ENCODE measurements around the gene SPAG4. TPM values are rescaled to one million over a fixed set of nuclear protein-coding genes. Genes with fewer than 3 reads are reported as not detected.

SPAG4 gene
- total RNA-seq, 1 experiment from 2014 or later = 3.5 TPM

DNA sequence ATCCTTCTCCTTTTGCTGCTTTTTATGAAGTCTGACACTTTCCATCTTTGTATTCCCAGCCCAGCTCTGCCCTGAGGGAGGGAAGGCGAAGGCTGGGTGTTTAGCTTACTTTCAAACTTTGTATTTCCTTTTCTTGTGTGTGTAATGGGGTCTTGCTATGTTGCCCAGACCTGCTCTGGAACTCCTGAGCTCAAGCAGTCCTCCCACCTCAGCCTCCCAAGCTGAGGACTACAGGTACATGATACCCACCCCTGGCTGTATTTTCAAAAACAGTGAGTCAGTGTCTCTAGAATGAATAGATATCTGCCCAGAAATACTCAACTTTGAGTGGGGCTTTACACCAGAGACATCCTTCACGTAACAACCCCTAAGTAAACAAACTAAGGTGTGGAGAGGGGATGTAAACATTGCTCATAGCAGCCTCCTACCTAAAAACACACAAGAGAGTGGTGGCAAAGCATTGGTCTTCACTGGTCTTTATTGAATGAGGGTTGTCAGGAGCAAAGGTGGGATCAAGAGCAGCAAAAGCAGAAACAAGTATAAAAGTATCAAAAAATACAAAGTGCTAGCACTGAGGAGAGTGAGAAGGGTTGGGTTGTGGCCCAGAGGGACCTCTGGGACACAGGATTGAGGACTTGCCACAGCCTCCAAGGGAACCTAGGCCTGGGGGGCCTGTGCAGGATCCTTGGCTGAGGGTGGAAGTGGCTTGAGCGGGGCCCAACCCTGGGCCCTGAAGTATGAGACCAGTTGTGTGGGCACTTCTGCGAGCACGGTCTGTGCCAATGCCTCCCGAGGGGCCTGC is 10.2 kb downstream of the SPAG4 start:
- Histone ChIP-seq H3K27me3 (no peaks in the 10 kb centered on the region), H3K4me1 (no peaks in the 10 kb centered on the region), H3K36me3 (peaks cover 77% of the 10 kb centered on the region), H3K4me3 (no peak overlapping the region), H3K9me3 (replicated peaks) (no peaks in the 10 kb centered on the region), H3K27ac (no peak overlapping the region)
- no peak for DNase-seq

DNA sequence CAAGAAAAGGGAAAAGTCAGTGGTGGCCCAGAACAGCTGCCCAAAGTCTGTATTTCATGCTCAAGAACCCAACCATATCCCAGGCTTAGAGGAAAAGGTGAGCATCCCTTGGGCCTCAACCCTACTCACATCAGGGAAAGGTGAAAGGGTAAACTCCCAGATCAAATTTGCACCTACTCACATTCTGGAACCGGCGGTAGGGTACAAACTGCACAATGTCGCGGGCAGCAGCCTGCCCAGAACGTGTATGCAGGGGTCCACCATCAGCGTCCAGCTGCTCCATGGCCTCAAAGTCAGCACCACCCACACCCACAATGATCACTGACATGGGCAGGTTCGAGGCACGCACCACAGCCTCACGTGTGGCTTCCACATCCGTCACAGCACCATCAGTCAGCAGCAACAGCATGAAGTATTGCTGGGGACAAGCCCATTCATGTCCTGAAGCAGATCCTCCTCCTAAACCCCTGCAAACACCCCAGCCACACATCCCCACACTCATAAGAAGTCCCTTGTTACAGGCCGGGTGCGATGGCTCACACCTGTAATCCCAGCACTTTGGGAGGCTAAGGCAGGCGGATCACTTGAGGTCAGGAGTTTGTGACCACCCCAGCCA is 10.9 kb downstream of the SPAG4 start:
- H3K36me3 ChIP-seq = peaks cover 77% of the 10 kb centered on the region
- H3K4me1 ChIP-seq = no peaks in the 10 kb centered on the region

DNA sequence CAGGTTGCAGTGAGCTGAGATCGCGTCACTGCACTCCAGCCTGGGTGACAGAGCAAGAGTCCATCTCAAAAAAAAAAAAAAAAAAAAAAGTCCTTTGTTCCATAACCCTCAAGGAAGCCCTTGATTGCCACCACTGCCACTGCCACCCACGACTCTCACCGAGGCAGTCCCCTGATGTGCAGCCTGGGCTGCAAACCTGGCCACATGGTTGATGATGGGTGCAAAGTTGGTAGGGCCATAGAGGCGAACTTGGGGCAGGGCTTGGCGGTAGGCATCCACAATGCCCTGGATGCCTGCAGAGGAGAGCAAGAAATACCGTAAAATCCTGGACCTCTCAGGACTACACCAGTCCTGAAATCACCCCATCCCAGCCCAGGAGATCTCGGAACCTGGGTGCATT is 11.5 kb downstream of the SPAG4 start:
- no peaks in the 10 kb centered on the region for H3K27me3 ChIP-seq
- no peaks in the 10 kb centered on the region for H3K4me1 ChIP-seq
- no peak for DNase-seq
- H3K4me3 ChIP-seq = no peak overlapping the region
- no peaks in the 10 kb centered on the region for H3K9me3 ChIP-seq (replicated peaks)
- peaks cover 74% of the 10 kb centered on the region for H3K36me3 ChIP-seq
- no peak overlapping the region for H3K27ac ChIP-seq

More for the DNA sequence above, 10.9 kb downstream of the SPAG4 start:
- Histone ChIP-seq H3K9me3 (replicated peaks) (no peaks in the 10 kb centered on the region), H3K4me3 (no peak overlapping the region), H3K27me3 (no peaks in the 10 kb centered on the region), H3K27ac (no peak overlapping the region)
- no peak for DNase-seq

DNA sequence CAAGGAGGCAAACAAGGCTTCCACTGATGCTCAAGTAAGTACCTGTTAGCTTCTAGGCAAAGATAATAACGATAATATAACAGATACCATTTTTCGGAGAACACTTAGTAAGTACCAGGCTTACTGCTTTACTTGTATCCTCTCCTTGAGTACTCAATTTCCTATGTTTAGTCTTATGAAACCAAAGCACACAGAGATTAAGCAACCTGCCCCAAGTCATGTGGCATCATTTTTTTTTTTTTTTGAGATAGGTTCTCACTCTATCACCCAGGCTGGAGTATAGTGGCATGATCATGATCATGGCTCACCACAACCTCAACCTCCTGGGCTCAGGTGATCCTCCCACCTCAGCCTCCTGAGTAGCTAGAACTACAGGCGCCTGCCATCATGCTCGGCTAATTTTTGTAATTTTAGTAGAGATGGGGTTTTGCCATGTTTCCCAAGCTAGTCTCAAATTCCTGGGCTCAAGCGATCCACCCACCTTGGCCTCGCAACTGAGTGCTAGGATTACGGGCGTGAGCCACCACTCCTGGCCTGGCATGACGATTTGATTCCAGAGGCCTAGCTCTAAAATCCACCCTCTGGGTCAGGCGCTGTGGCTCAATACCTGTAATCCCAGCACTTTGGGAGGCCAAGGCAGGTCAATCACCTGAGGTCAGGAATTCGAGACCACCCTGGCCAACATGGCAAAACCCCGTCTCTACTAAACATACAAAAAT is 14.0 kb downstream of the SPAG4 start:
- H3K4me3 ChIP-seq = no peak overlapping the region
- no peaks in the 10 kb centered on the region for H3K27me3 ChIP-seq
- H3K36me3 ChIP-seq = peaks cover 74% of the 10 kb centered on the region
- no peak overlapping the region for H3K27ac ChIP-seq
- DNase-seq = no peak
- no peaks in the 10 kb centered on the region for H3K4me1 ChIP-seq
- no peaks in the 10 kb centered on the region for H3K9me3 ChIP-seq (replicated peaks)

DNA sequence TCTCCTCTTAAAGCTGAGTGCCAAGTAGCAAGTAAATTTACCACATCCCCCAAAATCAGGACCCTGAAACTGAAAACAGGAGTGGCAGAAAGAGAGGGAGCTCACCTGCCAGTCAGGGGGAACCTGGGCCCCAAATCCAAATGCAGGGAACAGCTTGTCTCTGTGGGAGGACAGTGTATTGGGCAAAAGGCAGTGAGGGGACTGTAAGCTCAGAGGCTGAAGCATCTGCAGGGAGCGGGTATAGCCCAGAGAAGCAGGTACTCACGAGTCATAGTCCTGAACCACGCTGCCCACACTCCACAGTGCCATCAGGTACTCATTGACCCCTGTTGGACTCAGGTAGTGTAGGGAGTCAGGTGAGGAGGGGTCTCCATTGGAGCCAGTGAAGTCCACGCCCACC is 15.0 kb downstream of the SPAG4 start:
- peaks cover 64% of the 10 kb centered on the region for H3K36me3 ChIP-seq
- H3K9me3 ChIP-seq (replicated peaks) = no peaks in the 10 kb centered on the region
- no peaks in the 10 kb centered on the region for H3K27me3 ChIP-seq
- no peak overlapping the region for H3K27ac ChIP-seq
- H3K4me3 ChIP-seq = no peak overlapping the region
- no peaks in the 10 kb centered on the region for H3K4me1 ChIP-seq
- DNase-seq = no peak

DNA sequence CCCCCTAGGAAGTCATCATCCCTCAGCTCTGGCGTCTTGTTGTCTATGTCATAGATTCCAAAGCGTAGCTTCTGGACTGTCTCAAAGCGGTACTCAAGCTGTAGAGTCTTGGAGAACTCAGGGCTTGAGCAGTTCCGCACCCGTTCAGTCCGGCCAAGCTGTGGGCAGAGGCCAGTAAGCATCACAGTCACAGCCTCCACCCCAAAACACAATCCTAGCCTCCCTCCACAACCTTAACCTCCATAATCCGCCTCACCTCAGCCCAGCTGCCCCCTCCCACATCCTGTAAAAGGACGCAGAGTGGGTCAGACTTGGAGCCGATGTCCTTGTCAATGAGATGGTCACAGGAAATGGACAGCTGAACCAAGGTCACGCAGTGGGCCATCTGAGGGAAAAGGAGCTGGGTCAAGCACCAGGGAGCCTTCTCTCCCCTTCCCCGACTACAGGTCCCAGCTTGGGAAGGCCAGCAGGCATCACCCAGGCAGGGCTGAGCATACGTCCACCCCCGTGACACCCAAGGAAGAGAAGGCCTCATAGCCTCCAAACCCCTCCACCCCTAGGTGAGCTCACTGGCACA is 17.0 kb downstream of the SPAG4 start:
- Histone ChIP-seq H3K36me3 (peaks cover 45% of the 10 kb centered on the region), H3K27ac (no peak overlapping the region), H3K9me3 (replicated peaks) (no peaks in the 10 kb centered on the region), H3K27me3 (no peaks in the 10 kb centered on the region), H3K4me1 (no peaks in the 10 kb centered on the region), H3K4me3 (no peak overlapping the region)
- DNase-seq = no peak

DNA sequence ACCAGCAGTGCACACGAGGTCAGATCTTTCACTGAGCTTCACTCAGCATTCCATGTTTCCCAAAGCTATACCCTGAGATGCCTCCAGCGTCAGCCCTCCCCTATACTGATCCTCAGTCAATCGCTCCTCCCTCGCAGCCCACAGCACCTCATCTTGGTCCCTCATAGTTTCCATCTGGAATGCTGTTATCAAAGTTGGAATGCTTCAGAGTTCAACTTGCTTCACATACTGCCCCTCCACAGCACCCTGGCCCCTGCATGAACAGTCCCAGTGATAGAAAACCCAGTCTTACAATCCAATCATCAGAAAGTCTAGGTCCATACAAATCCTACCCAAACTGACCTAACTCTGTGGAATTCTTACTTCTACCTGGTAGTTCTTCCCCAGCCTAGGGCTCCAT is 20.0 kb downstream of the SPAG4 start:
- peaks cover 19% of the 10 kb centered on the region for H3K36me3 ChIP-seq
- DNase-seq = no peak

DNA sequence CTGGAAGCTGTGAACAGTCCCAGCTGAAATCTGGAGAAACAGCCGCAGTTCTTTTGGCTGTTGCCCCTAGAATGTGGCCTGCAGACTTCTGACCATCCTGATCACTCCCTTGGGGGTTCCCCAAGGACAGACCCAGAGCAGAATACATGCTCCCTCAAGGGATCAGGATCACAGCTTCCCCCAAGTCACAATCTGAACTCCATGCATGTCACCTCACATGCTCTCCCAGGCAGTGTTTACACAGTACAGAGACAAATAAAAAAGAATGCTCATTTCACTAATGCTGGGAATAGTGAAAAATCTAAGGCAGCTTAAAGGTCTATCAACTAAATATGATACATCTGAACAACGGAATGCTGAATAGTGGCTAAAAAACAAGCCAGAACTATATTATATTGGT is 20.5 kb downstream of the SPAG4 start:
- peaks cover 14% of the 10 kb centered on the region for H3K36me3 ChIP-seq
- H3K4me3 ChIP-seq = no peak overlapping the region
- no peak for DNase-seq
- H3K27ac ChIP-seq = no peak overlapping the region
- H3K27me3 ChIP-seq = no peaks in the 10 kb centered on the region
- no peaks in the 10 kb centered on the region for H3K4me1 ChIP-seq
- H3K9me3 ChIP-seq (replicated peaks) = no peaks in the 10 kb centered on the region

More for the DNA sequence above, 20.0 kb downstream of the SPAG4 start:
- Histone ChIP-seq H3K4me1 (no peaks in the 10 kb centered on the region), H3K27me3 (no peaks in the 10 kb centered on the region), H3K4me3 (no peak overlapping the region), H3K9me3 (replicated peaks) (no peaks in the 10 kb centered on the region), H3K27ac (no peak overlapping the region)

DNA sequence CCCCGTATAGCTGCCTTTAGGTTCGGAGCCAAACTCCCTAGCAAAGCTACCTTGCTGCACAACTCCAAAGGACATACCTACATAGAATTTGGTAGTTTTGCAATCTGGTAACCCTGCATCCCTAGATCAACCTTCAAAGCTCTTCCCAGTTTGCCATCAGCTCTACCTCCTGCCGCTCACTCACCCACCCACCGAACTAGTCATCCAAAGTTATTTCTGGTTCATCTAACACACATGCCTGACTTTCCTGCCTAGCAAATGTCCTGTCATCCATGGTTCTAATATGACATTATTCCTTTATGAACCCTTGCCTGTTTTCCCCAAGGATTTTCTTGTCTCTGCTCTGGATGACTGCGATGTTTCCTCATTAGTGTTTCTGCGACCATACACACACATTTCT is 21.6 kb downstream of the SPAG4 start:
- H3K27me3 ChIP-seq = no peaks in the 10 kb centered on the region

DNA sequence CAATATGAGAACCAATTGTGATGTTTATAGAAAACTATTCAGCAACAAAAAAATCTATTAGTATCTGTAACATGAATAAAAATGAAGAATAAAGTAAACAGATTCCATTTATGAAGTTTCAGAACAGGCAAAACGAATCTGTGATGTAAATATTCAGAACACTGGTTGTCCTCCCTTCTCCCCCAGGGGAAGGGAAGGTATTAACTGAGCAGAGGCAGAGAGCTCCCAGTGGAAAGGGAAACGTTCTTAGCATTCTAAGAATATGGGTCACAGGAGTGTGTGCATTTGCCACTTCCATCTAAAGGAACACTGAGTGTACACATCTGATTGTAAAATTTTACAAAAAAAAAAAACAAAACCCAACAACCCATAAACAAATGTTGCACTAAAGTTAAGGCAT is 23.1 kb downstream of the SPAG4 start:
- no peak overlapping the region for H3K4me3 ChIP-seq
- no peaks in the 10 kb centered on the region for H3K27me3 ChIP-seq
- no peak for DNase-seq
- H3K4me1 ChIP-seq = no peaks in the 10 kb centered on the region
- no peak overlapping the region for H3K27ac ChIP-seq
- H3K36me3 ChIP-seq = no peaks in the 10 kb centered on the region
- H3K9me3 ChIP-seq (replicated peaks) = no peaks in the 10 kb centered on the region

More for the DNA sequence above, 21.6 kb downstream of the SPAG4 start:
- Histone ChIP-seq H3K36me3 (peaks cover 5% of the 10 kb centered on the region; the same call in 1 of the 2 replicates), H3K4me3 (no peak overlapping the region), H3K27ac (no peak overlapping the region), H3K9me3 (replicated peaks) (no peaks in the 10 kb centered on the region), H3K4me1 (no peaks in the 10 kb centered on the region)
- no peak for DNase-seq

DNA sequence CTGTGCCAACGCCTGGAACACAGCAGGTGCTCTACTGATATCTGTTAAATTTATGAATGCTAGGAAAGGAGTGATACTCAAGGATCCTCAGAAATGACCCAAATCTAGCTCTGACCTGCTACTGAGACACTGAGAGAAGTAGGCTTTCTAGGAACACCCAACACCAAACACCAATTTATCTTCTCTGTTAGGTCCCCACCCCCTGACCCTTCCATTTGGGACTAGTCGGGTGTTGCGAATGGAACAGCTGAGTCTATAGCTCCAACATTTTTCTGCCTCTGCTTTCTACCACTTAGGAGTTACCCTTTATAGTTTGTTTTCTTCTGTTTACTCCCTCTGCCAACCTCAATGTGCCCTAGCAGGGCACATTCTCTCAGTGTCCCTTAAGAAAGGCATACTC is 25.1 kb downstream of the SPAG4 start:
- Histone ChIP-seq H3K27me3 (no peaks in the 10 kb centered on the region), H3K9me3 (replicated peaks) (no peaks in the 10 kb centered on the region), H3K36me3 (0 out of 2 replicates have a peak, but pooled peaks cover 10% of the 10 kb centered on the region), H3K4me3 (no peak overlapping the region), H3K4me1 (no peaks in the 10 kb centered on the region), H3K27ac (no peak overlapping the region)
- DNase-seq = no peak

DNA sequence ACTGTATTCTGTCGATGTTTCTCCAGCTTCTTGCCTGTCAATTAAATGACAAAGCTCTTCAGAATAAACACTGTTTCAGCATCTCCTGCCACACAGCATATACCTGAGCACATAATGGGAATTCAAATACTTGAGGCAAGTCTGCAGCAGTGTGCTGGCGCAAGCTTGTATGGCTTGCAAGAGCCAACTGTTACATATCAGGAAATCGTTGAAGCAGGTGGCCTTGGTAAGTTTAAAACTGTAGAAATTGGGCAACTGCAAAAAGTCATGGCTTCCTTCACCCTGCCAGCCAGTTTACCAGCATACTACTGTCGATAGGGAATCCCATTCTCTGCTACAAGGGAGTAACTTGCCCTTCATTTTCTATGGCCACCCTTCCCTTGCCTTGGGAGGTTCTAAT is 26.1 kb downstream of the SPAG4 start:
- Histone ChIP-seq H3K27me3 (no peaks in the 10 kb centered on the region), H3K36me3 (peaks cover 12% of the 10 kb centered on the region; the same call in 1 of the 2 replicates), H3K27ac (no peak overlapping the region), H3K9me3 (replicated peaks) (no peaks in the 10 kb centered on the region), H3K4me3 (no peak overlapping the region), H3K4me1 (no peaks in the 10 kb centered on the region)
- DNase-seq = no peak

DNA sequence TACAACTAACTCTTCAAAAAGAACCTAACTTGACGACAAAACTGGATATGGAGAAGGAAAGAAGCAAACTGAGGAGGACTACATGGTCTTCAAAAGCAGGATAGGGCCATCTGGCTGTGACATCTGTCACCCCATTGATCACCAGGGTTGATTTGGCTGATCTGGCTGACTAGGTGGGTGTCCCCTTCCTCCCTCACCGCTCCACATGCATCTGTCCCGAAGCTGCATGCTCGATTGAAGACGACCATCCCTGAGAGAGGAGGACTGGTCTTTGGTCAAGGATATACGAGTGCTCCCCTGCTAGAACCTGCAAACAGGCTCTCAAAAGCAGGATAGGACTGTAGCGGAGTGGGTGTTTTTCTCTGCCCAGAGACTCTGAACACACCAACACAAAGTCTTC is 27.4 kb downstream of the SPAG4 start:
- Histone ChIP-seq H3K27ac (no peak overlapping the region), H3K4me1 (no peaks in the 10 kb centered on the region), H3K36me3 (peaks cover 14% of the 10 kb centered on the region), H3K9me3 (replicated peaks) (no peaks in the 10 kb centered on the region), H3K27me3 (no peaks in the 10 kb centered on the region), H3K4me3 (no peak overlapping the region)
- no peak for DNase-seq

DNA sequence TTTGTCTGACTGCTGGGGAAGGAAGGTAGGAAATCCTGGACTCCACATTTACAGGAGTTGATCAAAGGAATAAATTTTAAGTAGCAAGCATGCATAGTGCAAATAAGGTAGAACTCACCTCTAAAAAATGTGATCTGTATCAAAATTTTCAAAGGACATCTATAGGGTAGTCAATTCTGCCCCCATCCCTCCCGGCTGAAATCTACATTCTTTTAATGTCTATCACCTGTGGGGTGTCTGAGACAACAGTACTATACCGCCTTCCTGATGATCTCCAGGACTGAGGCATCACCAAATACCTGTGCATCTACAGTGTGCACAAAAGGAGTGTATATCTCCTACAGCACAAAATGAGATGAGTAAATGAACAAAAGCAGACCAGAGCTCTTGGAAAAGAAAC is 29.2 kb downstream of the SPAG4 start:
- Histone ChIP-seq H3K27ac (no peak overlapping the region), H3K4me3 (no peak overlapping the region), H3K36me3 (peaks cover 31% of the 10 kb centered on the region), H3K27me3 (no peaks in the 10 kb centered on the region), H3K4me1 (no peaks in the 10 kb centered on the region), H3K9me3 (replicated peaks) (no peaks in the 10 kb centered on the region)
- DNase-seq = no peak

DNA sequence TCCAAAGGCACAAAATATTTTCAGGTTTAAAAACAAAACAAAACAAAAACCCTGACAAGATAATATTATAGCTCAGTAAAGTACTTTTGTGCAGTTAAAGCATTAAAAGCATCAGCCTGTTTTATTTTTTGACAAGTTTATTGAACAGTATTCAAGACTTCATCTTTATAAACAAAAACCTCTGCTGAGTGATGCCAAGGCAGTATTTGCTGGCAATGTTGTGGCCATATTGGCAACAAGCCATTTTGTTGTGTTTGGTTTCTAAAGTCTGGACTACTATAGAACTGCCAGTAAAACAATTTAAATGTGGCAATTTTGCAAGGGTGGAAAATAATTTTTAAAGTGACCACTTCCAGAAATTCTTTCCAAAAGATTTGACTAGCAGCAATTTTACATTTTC is 33.2 kb downstream of the SPAG4 start:
- Histone ChIP-seq H3K36me3 (peaks cover 70% of the 10 kb centered on the region), H3K27me3 (no peaks in the 10 kb centered on the region), H3K9me3 (replicated peaks) (no peaks in the 10 kb centered on the region), H3K4me3 (no peak overlapping the region), H3K4me1 (no peaks in the 10 kb centered on the region), H3K27ac (no peak overlapping the region)
- DNase-seq = no peak

All from SJCRH30 (cell line).